Gastrocnemius medialis (tissue), 4 donors: ENCODE measurements around the gene TOPAZ1. TPM values are rescaled to one million over a fixed set of nuclear protein-coding genes. Genes with fewer than 3 reads are reported as not detected.
"Not testable (repeated sequence)": the region's sequence is repeated elsewhere in the genome, so short reads cannot be mapped to it uniquely, and the experiment has no call there.

Source experiments
- ATAC-seq, 2 donors: fragments of 150-250 bp; one replicate each; pipeline ENCODE4 v1.9.1; 2016
- DNase-seq, 2 donors: peaks; one replicate each; pipeline ENCODE4 v3.0.0-alpha.2; 2019
- H3K27ac ChIP-seq, 4 donors: fragments of 200-600 bp; sonication (generic); 1 replicate in 1 of 4; 2 replicates in 3 of 4; pipeline ENCODE4 v1.5.1; 2016 to 2018; ENCODE audit warnings: mild to moderate bottlenecking in 2 of 4, moderate library complexity in 1 of 4
- H3K27me3 ChIP-seq, 3 donors: fragments of 200-600 bp; sonication (generic) in 2 of 3; 1 replicate in 1 of 3; 2 replicates in 2 of 3; pipeline versions ENCODE4 v1.5.1 to v1.6.0; 2016 to 2019; ENCODE audit warnings: mild to moderate bottlenecking in 1 of 3, moderate library complexity in 1 of 3
- H3K36me3 ChIP-seq, 2 donors: fragments of 200-600 bp; sonication (generic) in 1 of 2; one replicate each; pipeline ENCODE4 v1.5.1; 2017 to 2018
- H3K4me1 ChIP-seq, 2 donors: fragments of 200-600 bp; sonication (generic) in 1 of 2; one replicate each; pipeline ENCODE4 v1.5.1; 2016 to 2017; ENCODE audit warnings: mild to moderate bottlenecking in 2 of 2
- H3K4me3 ChIP-seq, 4 donors: fragments of 200-600 bp; sonication (generic) in 3 of 4; 1 replicate in 1 of 4; 2 replicates in 3 of 4; pipeline ENCODE4 v1.5.1; 2016 to 2019; ENCODE audit warnings: mild to moderate bottlenecking in 2 of 4
- H3K9me3 ChIP-seq, 3 donors: fragments of 200-600 bp; sonication (generic) in 2 of 3; 1 replicate in 1 of 3; 2 replicates in 2 of 3; pipeline ENCODE4 v1.5.1; 2016 to 2019
- CTCF ChIP-seq, 5 experiments: fragments of 450-650 bp in 3 of 5; fragments of 200-600 bp in 2 of 5; sonication (generic) in 2 of 5; IDR thresholded peaks in 4 of 5; conservative IDR thresholded peaks in 1 of 5; 1 replicate in 4 of 5; 2 replicates in 1 of 5; pipeline ENCODE4 v1.5.1; 2016 to 2019; ENCODE audit warnings: antibody characterized with exemption in 5 of 5, mild to moderate bottlenecking in 3 of 5, moderate library complexity in 3 of 5
- POLR2A ChIP-seq, 2 donors: fragments of 450-650 bp; IDR thresholded peaks; one replicate each; pipeline ENCODE4 v1.6.1; 2017; ENCODE audit warnings: antibody characterized with exemption in 2 of 2, mild to moderate bottlenecking in 2 of 2, moderate library complexity in 2 of 2
- in situ Hi-C, 4 donors: fragments of 200-750 bp; cut with MboI; loops; one replicate each; pipeline versions ENCODE4 v1.15.0 to v1.8.0; 2017; ENCODE audit warnings: low sequenced_read_pairs in 4 of 4
- intact Hi-C: fragments of 100-400 bp; cut with DNase I; formaldehyde crosslinking; loops from one replicate; pipeline ENCODE4 v1.15.1; 2023; ENCODE audit warnings: low total_unique reads
- total RNA-seq, 4 donors: library from RNA; depleted of rRNA; stranded (reverse); fragments of >200 nt; gene quantifications; one replicate each; pipeline versions ENCODE4 v1.1.0 to v1.2.3, GENCODE V29; 2016

The TOPAZ1 gene
- total RNA-seq, 4 donors from 2014 or later, result not detected

GRCh38 chr3:44339181-44340057, 97.7 kb downstream of the TOPAZ1 start:
- Histone ChIP-seq H3K4me1 (peaks cover 26 to 34% of the 10 kb centered on the region in 2 donors), H3K36me3 (no peaks in the 10 kb centered on the region), H3K27me3 (no peaks in the 10 kb centered on the region), H3K27ac (peak overlapping the region; percentile 91 to 99 (median 98)), H3K9me3 (no peaks in the 10 kb centered on the region), H3K4me3 (peak overlapping the region; percentile 77 to 95 (median 86))
- ATAC-seq, result no peak
- DNase-seq, result no peak
- TF ChIP-seq POLR2A (IDR thresholded peaks at IDR 0.05) (no peak), CTCF (IDR thresholded peaks at IDR 0.05 in 4 of 5, conservative IDR thresholded peaks at IDR 0.05 in 1 of 5) (no peak)
- in situ Hi-C loops, result loop anchor here in 1 of 4 donors (25.0 kb wide), 1 partner anchor 173 kb away; no protein-coding TSS in a partner anchor
- intact Hi-C loops, result loop anchor here (5.0 to 10.0 kb wide), 5 partner anchors 103 to 1335 kb away; partner anchors contain the start of genes KIAA1143, KIF15 and ZNF197

- TF ChIP-seq CTCF (IDR thresholded peaks at IDR 0.05 in 4 of 5, conservative IDR thresholded peaks at IDR 0.05 in 1 of 5) (no peak), POLR2A (IDR thresholded peaks at IDR 0.05) (no peak)
- H3K27me3 ChIP-seq, result no peaks in the 10 kb centered on the region
These were observed 98.3 kb downstream of the TOPAZ1 start for GRCh38 chr3:44340058-44340395.

GRCh38 chr3:44342176-44342790, 100.6 kb downstream of the TOPAZ1 start:
- H3K9me3 ChIP-seq, result no peaks in the 10 kb centered on the region
- H3K36me3 ChIP-seq, result no peaks in the 10 kb centered on the region
- DNase-seq, result no peak
- TF ChIP-seq CTCF (IDR thresholded peaks at IDR 0.05 in 4 of 5, conservative IDR thresholded peaks at IDR 0.05 in 1 of 5), result no peak
- TF ChIP-seq POLR2A (IDR thresholded peaks at IDR 0.05), result no peak
- ATAC-seq, result no peak
- no peaks in the 10 kb centered on the region for H3K27me3 ChIP-seq
- intact Hi-C loops, result no loop called here
- H3K4me1 ChIP-seq, result peaks cover 31 to 33% of the 10 kb centered on the region in 2 donors
- in situ Hi-C loops, result loop anchor here in 1 of 4 donors (25.0 kb wide), 1 partner anchor 170 kb away; no protein-coding TSS in a partner anchor
- H3K27ac ChIP-seq, result no peak overlapping the region
- no peak overlapping the region for H3K4me3 ChIP-seq

More at GRCh38 chr3:44340058-44340395, 98.3 kb downstream of the TOPAZ1 start:
- in situ Hi-C loops, result loop anchor here in 1 of 4 donors (25.0 kb wide), 1 partner anchor 172 kb away; no protein-coding TSS in a partner anchor
- ATAC-seq (no peak), DNase-seq (no peak)
- Histone ChIP-seq H3K27ac (peak overlapping the region in 3 of 4 donors; percentile 91 to 99 (median 99)), H3K4me3 (no peak overlapping the region), H3K4me1 (peaks cover 26 to 34% of the 10 kb centered on the region in 2 donors), H3K9me3 (no peaks in the 10 kb centered on the region), H3K36me3 (no peaks in the 10 kb centered on the region)
- intact Hi-C loops, result no loop called here

DNA sequence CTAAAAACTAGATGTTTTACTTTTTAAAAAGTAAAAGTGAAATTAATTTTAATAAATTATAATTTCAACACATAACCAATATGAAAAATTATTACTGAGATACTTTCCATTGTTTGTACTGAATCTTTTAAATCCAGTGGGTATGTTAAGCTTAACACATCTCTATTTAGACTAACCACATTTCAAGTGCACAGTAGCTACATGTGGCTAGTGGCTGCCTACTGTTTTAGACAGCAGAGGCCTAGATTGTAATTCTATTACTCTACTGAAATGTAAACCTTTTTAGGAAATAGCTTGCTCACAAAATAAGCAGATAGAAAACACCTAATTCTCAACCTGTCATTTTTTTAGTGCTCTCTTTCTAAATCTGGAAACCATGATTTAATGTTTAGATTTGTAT, 101.7 kb downstream of the TOPAZ1 start:
- H3K36me3 ChIP-seq, result no peaks in the 10 kb centered on the region
- TF ChIP-seq CTCF (IDR thresholded peaks at IDR 0.05 in 4 of 5, conservative IDR thresholded peaks at IDR 0.05 in 1 of 5) (no peak), POLR2A (IDR thresholded peaks at IDR 0.05) (no peak)
- no peak for ATAC-seq
- DNase-seq, result no peak
- no peak overlapping the region for H3K27ac ChIP-seq
- in situ Hi-C loops, result loop anchor here in 1 of 4 donors (25.0 kb wide), 1 partner anchor 169 kb away; no protein-coding TSS in a partner anchor
- H3K9me3 ChIP-seq, result no peaks in the 10 kb centered on the region
- intact Hi-C loops, result no loop called here
- H3K4me3 ChIP-seq, result no peak overlapping the region
- H3K27me3 ChIP-seq, result no peaks in the 10 kb centered on the region
- H3K4me1 ChIP-seq, result peaks cover 27 to 33% of the 10 kb centered on the region in 2 donors

DNA sequence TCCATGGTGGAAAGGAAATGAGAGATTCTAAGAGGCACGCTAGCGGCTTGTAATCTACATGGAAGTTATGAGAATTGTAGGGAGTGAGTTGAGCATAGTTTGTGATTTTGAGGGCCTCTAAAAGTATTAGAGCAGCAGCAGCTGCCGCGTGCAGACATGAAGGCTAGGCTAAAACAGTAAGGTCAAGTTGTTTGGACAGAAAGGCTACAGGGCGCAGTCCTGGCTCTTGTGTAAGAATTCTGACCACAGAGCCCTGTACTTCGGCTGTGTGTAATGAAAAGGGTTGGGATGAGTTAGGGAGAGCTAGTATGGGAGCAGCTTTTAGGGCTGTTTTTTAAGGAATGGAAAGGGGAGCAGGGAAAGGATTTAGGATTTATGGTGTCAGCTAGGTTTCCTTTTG, 104.9 kb downstream of the TOPAZ1 start:
- ATAC-seq, H3K27me3 ChIP-seq, DNase-seq, intact Hi-C loops, H3K4me3 ChIP-seq, H3K36me3 ChIP-seq, H3K9me3 ChIP-seq: not testable (repeated sequence)
- in situ Hi-C loops, result loop anchor here in 1 of 4 donors (25.0 kb wide), 1 partner anchor 166 kb away; no protein-coding TSS in a partner anchor
- H3K4me1 ChIP-seq, result peaks cover 3 to 13% of the 10 kb centered on the region in 2 donors
- peak overlapping the region in 2 of 4 donors; percentile 15 to 42 for H3K27ac ChIP-seq
